Liver (tissue), 9 donors: ENCODE results near the gene ZNF813. TPM values are rescaled to one million over a fixed set of nuclear protein-coding genes. Genes with fewer than 3 reads are reported as not detected.

Experiments used
- DNase-seq: peaks from one replicate; pipeline ENCODE4 v3.0.0-alpha.2; 2017; ENCODE audit warnings: low spot score
- H3K27ac ChIP-seq, 2 donors: one replicate each; pipeline ENCODE4 v1.7.0; 2013; ENCODE audit warnings: inconsistent platforms in 2 of 2, low read length in 2 of 2, control low read depth in 1 of 2, low read depth in 1 of 2, mild to moderate bottlenecking in 1 of 2
- H3K27me3 ChIP-seq, 4 donors: one replicate each; pipeline versions ENCODE4 v1.6.1 to v1.7.0; 2013; ENCODE audit warnings: low read length in 3 of 4, inconsistent platforms in 1 of 4, mild to moderate bottlenecking in 1 of 4, moderate library complexity in 1 of 4; ENCODE audit not compliant: control insufficient read depth in 4 of 4, insufficient read depth in 4 of 4
- H3K36me3 ChIP-seq, 4 donors: one replicate each; pipeline versions ENCODE4 v1.6.1 to v1.7.0; 2013; ENCODE audit warnings: low read length in 3 of 4, mild to moderate bottlenecking in 3 of 4, low read depth in 1 of 4, moderate library complexity in 1 of 4; ENCODE audit not compliant: control insufficient read depth in 4 of 4, insufficient read depth in 3 of 4
- H3K4me1 ChIP-seq, 4 donors: one replicate each; pipeline versions ENCODE4 v1.6.1 to v1.7.0; 2013; ENCODE audit warnings: low read length in 3 of 4, mild to moderate bottlenecking in 3 of 4, moderate library complexity in 1 of 4; ENCODE audit not compliant: control insufficient read depth in 4 of 4, insufficient read depth in 4 of 4
- H3K4me3 ChIP-seq, 3 donors: one replicate each; pipeline versions ENCODE4 v1.6.1 to v1.7.0; 2013; ENCODE audit warnings: low read length in 3 of 3, control low read depth in 1 of 3, low read depth in 1 of 3, mild to moderate bottlenecking in 1 of 3
- H3K9ac ChIP-seq, 2 donors: one replicate each; pipeline ENCODE4 v1.7.0; 2013; ENCODE audit warnings: low read length in 2 of 2, mild to moderate bottlenecking in 2 of 2, moderate library complexity in 2 of 2, control low read depth in 1 of 2, low read depth in 1 of 2
- H3K9me3 ChIP-seq, 4 donors: one replicate each; pipeline versions ENCODE4 v1.6.1 to v1.7.0; 2013; ENCODE audit warnings: low read length in 3 of 4; ENCODE audit not compliant: control insufficient read depth in 4 of 4
- ATF3 ChIP-seq: IDR thresholded peaks from 2 replicates; pipeline ENCODE4 v1.6.1; 2016; ENCODE audit warnings: antibody characterized with exemption
- CTCF ChIP-seq: fragments of 150-350 bp; IDR thresholded peaks from 2 replicates; pipeline ENCODE4 v1.5.1; 2017; ENCODE audit warnings: improper control_type of control experiment, low read depth, low read length; ENCODE audit not compliant: missing input control
- EGR1 ChIP-seq, 2 donors: IDR thresholded peaks; 2 replicates each; pipeline ENCODE4 v1.6.1; 2016 to 2018; ENCODE audit warnings: antibody characterized with exemption in 2 of 2, low read depth in 2 of 2
- FOXA1 ChIP-seq: IDR thresholded peaks from 2 replicates; pipeline ENCODE4 v1.6.1; 2016; ENCODE audit warnings: antibody characterized with exemption
- FOXA2 ChIP-seq: IDR thresholded peaks from 2 replicates; pipeline ENCODE4 v1.6.1; 2016; ENCODE audit warnings: antibody characterized with exemption
- GABPA ChIP-seq, 2 donors: IDR thresholded peaks in 1 of 2; conservative IDR thresholded peaks in 1 of 2; 2 replicates each; pipeline ENCODE4 v1.6.1; 2016; ENCODE audit warnings: antibody characterized with exemption in 2 of 2, mild to moderate bottlenecking in 1 of 2, moderate library complexity in 1 of 2
- HNF4A ChIP-seq, 2 donors: conservative IDR thresholded peaks; 2 replicates each; pipeline ENCODE4 v1.6.1; 2016; ENCODE audit warnings: antibody characterized with exemption in 2 of 2, mild to moderate bottlenecking in 2 of 2
- HNF4G ChIP-seq: IDR thresholded peaks from 2 replicates; pipeline ENCODE4 v1.6.1; 2016; ENCODE audit warnings: antibody characterized with exemption
- JUND ChIP-seq, 2 donors: IDR thresholded peaks; 2 replicates each; pipeline ENCODE4 v1.6.1; 2016; ENCODE audit warnings: antibody characterized with exemption in 2 of 2
- MAX ChIP-seq: IDR thresholded peaks from 2 replicates; pipeline ENCODE4 v1.6.1; 2016; ENCODE audit warnings: antibody characterized with exemption
- NR2F2 ChIP-seq: IDR thresholded peaks from 2 replicates; pipeline ENCODE4 v1.6.1; 2016; ENCODE audit warnings: antibody characterized with exemption
- RAD21 ChIP-seq, 2 donors: IDR thresholded peaks; 2 replicates each; pipeline ENCODE4 v1.6.1; 2016; ENCODE audit warnings: antibody characterized with exemption in 2 of 2, mild to moderate bottlenecking in 2 of 2
- REST ChIP-seq: IDR thresholded peaks from 2 replicates; pipeline ENCODE4 v1.6.1; 2016; ENCODE audit warnings: antibody characterized with exemption, mild to moderate bottlenecking
- RXRA ChIP-seq, 2 donors: IDR thresholded peaks; 2 replicates each; pipeline ENCODE4 v1.6.1; 2017 to 2018; ENCODE audit warnings: antibody characterized with exemption in 2 of 2, mild to moderate bottlenecking in 1 of 2
- SP1 ChIP-seq: IDR thresholded peaks from 2 replicates; pipeline ENCODE4 v1.6.1; 2018; ENCODE audit warnings: antibody characterized with exemption, mild to moderate bottlenecking
- TAF1 ChIP-seq: conservative IDR thresholded peaks from 2 replicates; pipeline ENCODE4 v1.6.1; 2016; ENCODE audit warnings: antibody characterized with exemption, mild to moderate bottlenecking
- YY1 ChIP-seq: IDR thresholded peaks from 2 replicates; pipeline ENCODE4 v1.6.1; 2016; ENCODE audit warnings: antibody characterized with exemption, mild to moderate bottlenecking
- ZBTB33 ChIP-seq: IDR thresholded peaks from 2 replicates; pipeline ENCODE4 v1.6.1; 2016; ENCODE audit warnings: antibody characterized with exemption
- WGBS: extraction: QIAGEN DNeasy Blood & Tissue Kit; methylation state at CpG from one replicate; pipeline ENCODE4 v1.1.7; 2013; 5-methylcytosine and 5-hydroxymethylcytosine counted together
- polyA plus RNA-seq, 2 donors: library from polyadenylated mRNA; stranded (reverse) in 1 of 2; unstranded in 1 of 2; fragments of 200-250 nt in 1 of 2; fragments of >200 nt in 1 of 2; fragmentation: Nextera tagmentation in 1 of 2; extraction: Ambion mirVana in 1 of 2; gene quantifications; one replicate each; pipeline versions ENCODE4 v1.2.1 to v1.2.3, GENCODE V29; 2013 to 2015
- total RNA-seq, 2 donors: library from RNA; depleted of rRNA; stranded (reverse); fragments of >200 nt; gene quantifications; one replicate each; pipeline ENCODE4 v1.2.3, GENCODE V29; 2014
- donor health status: healthy.
- donor health status: healthy.
- donor health status: healthy.
- donor health status: healthy.
- donor health status: healthy.

The ZNF813 gene
- total and polyA plus RNA-seq, 4 donors: 0.35 to 4.1 (median 1.2) TPM

- 92% methylated on average over 1 of the region's 1 CpG for whole genome bisulfite sequencing
- Histone ChIP-seq H3K4me1 (no peaks in the 10 kb centered on the region), H3K4me3 (no peak overlapping the region), H3K9ac (no peak overlapping the region), H3K9me3 (peaks cover 2 to 6% (median 3%) of the 10 kb centered on the region in 4 donors), H3K27me3 (no peaks in the 10 kb centered on the region), H3K27ac (no peak overlapping the region), H3K36me3 (no peaks in the 10 kb centered on the region)
- TF ChIP-seq ZBTB33: no peak
- no peak for TF ChIP-seq GABPA (IDR thresholded peaks at IDR 0.05 in 1 of 2, conservative IDR thresholded peaks at IDR 0.05 in 1 of 2)
- TF ChIP-seq EGR1 (IDR thresholded peaks at IDR 0.05; ENCODE audit: low read depth in 2 of 2): no peak
- TF ChIP-seq RAD21 (IDR thresholded peaks at IDR 0.05): no peak
- TF ChIP-seq TAF1: no peak
- TF ChIP-seq JUND (IDR thresholded peaks at IDR 0.05): no peak
- no peak for TF ChIP-seq SP1
- no peak for TF ChIP-seq HNF4A (conservative IDR thresholded peaks at IDR 0.05)
- no peak for DNase-seq
Observed at GRCh38 chr19:53532362-53532761, 64.8 kb downstream of the ZNF813 start.

- H3K9ac ChIP-seq: no peak overlapping the region
- H3K27me3 ChIP-seq: no peaks in the 10 kb centered on the region
- H3K9me3 ChIP-seq: peaks cover 0 to 3% (median 2%) of the 10 kb centered on the region in 4 donors
- no peaks in the 10 kb centered on the region for H3K36me3 ChIP-seq
- H3K27ac ChIP-seq: no peak overlapping the region
- H3K4me3 ChIP-seq: no peak overlapping the region
- DNase-seq: no peak
- H3K4me1 ChIP-seq: peaks cover 0 to 2% (median 0%) of the 10 kb centered on the region in 4 donors
- TF ChIP-seq ATF3: no peak
Observed at GRCh38 chr19:53536225-53536548, 68.7 kb downstream of the ZNF813 start.

GRCh38 chr19:53537121-53537520 is 69.6 kb downstream of the ZNF813 start:
- no peak overlapping the region for H3K9ac ChIP-seq
- DNase-seq: no peak
- 55% methylated on average over 11 of the region's 11 CpGs for WGBS
- no peaks in the 10 kb centered on the region for H3K27me3 ChIP-seq
- peak overlapping the region; percentile 52 to 86 for H3K27ac ChIP-seq
- H3K4me3 ChIP-seq: peak overlapping the region; percentile 57 to 93 (median 65)
- peaks cover 0 to 3% (median 2%) of the 10 kb centered on the region in 4 donors for H3K9me3 ChIP-seq
- no peak for TF ChIP-seq FOXA1
- TF ChIP-seq FOXA2: no peak
- TF ChIP-seq REST: no peak
- no peak for TF ChIP-seq YY1
- no peak for TF ChIP-seq GABPA (IDR thresholded peaks at IDR 0.05 in 1 of 2, conservative IDR thresholded peaks at IDR 0.05 in 1 of 2)
- no peak for TF ChIP-seq RXRA (IDR thresholded peaks at IDR 0.05)
- TF ChIP-seq SP1: no peak
- no peak for TF ChIP-seq RAD21 (IDR thresholded peaks at IDR 0.05)
- no peak for TF ChIP-seq ATF3
- TF ChIP-seq MAX: no peak
- no peak for TF ChIP-seq ZBTB33
- TF ChIP-seq HNF4A (conservative IDR thresholded peaks at IDR 0.05): no peak
- TF ChIP-seq NR2F2: no peak
- no peak for TF ChIP-seq EGR1 (IDR thresholded peaks at IDR 0.05; ENCODE audit: low read depth in 2 of 2)
- TF ChIP-seq TAF1: no peak
- TF ChIP-seq HNF4G: no peak
- TF ChIP-seq JUND (IDR thresholded peaks at IDR 0.05): no peak
- no peak for TF ChIP-seq CTCF
- H3K4me1 ChIP-seq: peaks cover 0 to 2% (median 0%) of the 10 kb centered on the region in 4 donors
- H3K36me3 ChIP-seq: peaks cover 0 to 2% (median 0%) of the 10 kb centered on the region in 4 donors
